ENCODE results near the gene S100A1.

S100A1 gene

GRCh38 chr1:153655333-153655732 lies 27.1 kb downstream of the S100A1 start:
- TF ChIP-seq CTCF (IDR thresholded peaks at IDR 0.05) = no peak
- Mint-ChIP-seq H3K27me3 (ENCODE audit: low read depth, poor library complexity) (peaks cover 3% of the 10 kb centered on the region), H3K4me1 (peaks cover 18% of the 10 kb centered on the region), H3K9me3 (no peaks in the 10 kb centered on the region), H3K4me3 (no peak overlapping the region), H3K27ac (no peak overlapping the region), H3K36me3 (ENCODE audit: low read depth) (no peaks in the 10 kb centered on the region)
- DNase-seq = no peak

DNA sequence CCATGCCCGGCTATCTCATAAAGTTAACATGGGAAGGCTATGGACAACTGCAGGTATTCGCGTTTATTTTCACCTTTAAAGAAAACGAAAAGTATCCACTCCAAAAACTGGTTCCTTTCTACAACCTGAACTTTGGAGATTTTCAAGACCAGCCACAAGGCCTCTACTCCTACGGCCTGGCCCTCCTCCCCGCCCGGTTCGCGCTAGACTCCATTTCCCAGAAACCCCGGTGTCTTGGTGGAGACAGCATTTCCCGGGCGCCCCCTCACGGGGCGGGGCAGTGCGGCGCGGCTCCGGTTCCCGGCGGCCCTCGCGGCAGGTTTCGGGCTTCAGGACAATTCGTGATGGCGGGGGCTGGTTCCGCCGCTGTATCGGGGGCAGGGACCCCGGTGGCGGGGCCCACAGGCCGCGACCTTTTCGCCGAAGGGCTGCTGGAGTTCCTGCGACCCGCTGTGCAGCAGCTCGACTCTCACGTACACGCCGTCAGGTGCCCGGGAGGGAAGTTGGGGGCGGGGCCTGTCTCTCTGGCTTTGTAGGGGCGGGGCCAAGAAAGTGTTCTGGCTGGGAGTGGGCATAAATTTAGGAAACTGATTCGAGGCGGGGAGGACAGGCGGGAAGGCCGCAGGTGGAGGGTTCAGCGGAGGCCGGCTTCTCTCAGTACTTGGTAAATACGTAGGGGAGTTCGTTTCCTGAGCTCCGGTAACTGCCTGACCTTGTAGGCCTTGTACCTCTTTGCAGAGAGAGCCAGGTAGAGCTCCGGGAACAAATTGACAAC lies 30.4 kb downstream of the S100A1 start, which contains the start of gene SNAPIN:
SNAPIN (plus strand) TSS at position 304 of the 775 bp plus-strand sequence; CDS start at position 345, 41 bp downstream.
- peak; percentile 90 for DNase-seq
- H3K9me3 Mint-ChIP-seq = no peaks in the 10 kb centered on the region
- H3K36me3 Mint-ChIP-seq (ENCODE audit: low read depth) = peaks cover 27% of the 10 kb centered on the region
- H3K27ac Mint-ChIP-seq = peak within 1 kb of the TSS; percentile 69
- H3K4me1 Mint-ChIP-seq = peaks cover 26% of the 10 kb centered on the region
- TF ChIP-seq CTCF (IDR thresholded peaks at IDR 0.05) = no peak
- peaks cover 3% of the 10 kb centered on the region for H3K27me3 Mint-ChIP-seq (ENCODE audit: low read depth, poor library complexity)
- peak within 1 kb of the TSS; percentile 97 for H3K4me3 Mint-ChIP-seq

GRCh38 chr1:153659175-153659534 lies 30.9 kb downstream of the S100A1 start:
- peaks cover 26% of the 10 kb centered on the region for H3K4me1 Mint-ChIP-seq
- peaks cover 3% of the 10 kb centered on the region for H3K27me3 Mint-ChIP-seq (ENCODE audit: low read depth, poor library complexity)
- peaks cover 33% of the 10 kb centered on the region for H3K36me3 Mint-ChIP-seq (ENCODE audit: low read depth)
- TF ChIP-seq CTCF (IDR thresholded peaks at IDR 0.05) = no peak
- peak overlapping the region; percentile 97 for H3K4me3 Mint-ChIP-seq
- H3K9me3 Mint-ChIP-seq = no peaks in the 10 kb centered on the region
- no peak for DNase-seq
- no peak overlapping the region for H3K27ac Mint-ChIP-seq

DNA sequence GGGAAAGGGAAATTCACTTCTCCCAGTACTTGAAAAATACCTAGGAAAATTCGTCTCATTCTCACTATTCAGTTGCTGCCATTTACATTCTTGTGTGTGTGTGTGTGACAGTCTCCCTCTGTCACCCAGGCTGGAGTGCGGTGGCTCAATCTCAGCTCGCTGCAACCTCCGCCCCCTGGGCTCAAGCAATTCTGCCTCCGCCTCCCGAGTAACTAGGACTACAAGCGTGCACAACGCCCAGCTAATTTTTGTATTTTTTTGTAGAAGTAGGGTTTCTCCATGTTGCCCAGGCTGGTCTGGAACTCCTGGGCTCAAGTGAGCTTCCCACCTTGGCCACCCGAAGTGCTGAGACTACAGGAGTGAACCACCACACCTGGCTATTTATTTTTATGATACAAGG lies 31.4 kb downstream of the S100A1 start:
- peaks cover 26% of the 10 kb centered on the region for H3K4me1 Mint-ChIP-seq
- no peaks in the 10 kb centered on the region for H3K9me3 Mint-ChIP-seq
- no peak for DNase-seq
- no peak for TF ChIP-seq CTCF (IDR thresholded peaks at IDR 0.05)
- H3K27me3 Mint-ChIP-seq (ENCODE audit: low read depth, poor library complexity) = peaks cover 3% of the 10 kb centered on the region
- H3K27ac Mint-ChIP-seq = peak overlapping the region; percentile 69
- peak overlapping the region; percentile 97 for H3K4me3 Mint-ChIP-seq
- peaks cover 38% of the 10 kb centered on the region for H3K36me3 Mint-ChIP-seq (ENCODE audit: low read depth)

- peak overlapping the region; percentile 63 for H3K4me3 Mint-ChIP-seq
These were observed 33.0 kb downstream of the S100A1 start for GRCh38 chr1:153661111-153661708.

More at GRCh38 chr1:153661111-153661708, 33.0 kb downstream of the S100A1 start:
- H3K9me3 Mint-ChIP-seq = no peaks in the 10 kb centered on the region
- H3K27me3 Mint-ChIP-seq (ENCODE audit: low read depth, poor library complexity) = peaks cover 3% of the 10 kb centered on the region
- peak overlapping the region; percentile 15 for H3K27ac Mint-ChIP-seq
- peaks cover 26% of the 10 kb centered on the region for H3K4me1 Mint-ChIP-seq
- DNase-seq = no peak
- no peak for TF ChIP-seq CTCF (IDR thresholded peaks at IDR 0.05)
- peaks cover 53% of the 10 kb centered on the region for H3K36me3 Mint-ChIP-seq (ENCODE audit: low read depth)

Measured in nephron progenitor cell (in vitro differentiated cells).